Activated naive CD4-positive, alpha-beta T cell treated with anti-CD3 and anti-CD28 coated beads, Interleukin-2, amount 50 U/mL, for 72 hours (primary cell): ENCODE measurements around the gene GAS6. TPM values are rescaled to one million over a fixed set of nuclear protein-coding genes. Genes with fewer than 3 reads are reported as not detected.
A peak's percentile ranks its signal among the peaks of the same experiment; 100 is the strongest.

Experiments
- ATAC-seq, 2 donors: fragments of 150-1000 bp; cut with Tn5 transposase; 2 replicates each; pipeline ENCODE4 v1.10.0; 2021; ENCODE audit warnings: mild to moderate bottlenecking in 2 of 2, moderate library complexity in 2 of 2
- DNase-seq, 2 donors: peaks; one replicate each; pipeline ENCODE4 v3.0.0; 2021 to 2022; ENCODE audit warnings: low spot score in 2 of 2
- H3K27ac Mint-ChIP-seq, 2 donors: one replicate each; pipeline ENCODE4 v1.8.0; 2022; ENCODE audit warnings: mild to moderate bottlenecking in 2 of 2, mixed read lengths in 2 of 2
- H3K36me3 Mint-ChIP-seq, 2 donors: one replicate each; pipeline ENCODE4 v1.8.0; 2022; ENCODE audit warnings: mixed read lengths in 2 of 2
- H3K9me3 Mint-ChIP-seq, 2 donors: one replicate each; pipeline ENCODE4 v1.8.0; 2022; ENCODE audit warnings: mixed read lengths in 2 of 2
- total RNA-seq, 2 donors: library from RNA; stranded (reverse); gene quantifications; one replicate each; pipeline ENCODE4 v1.2.3, GENCODE V29; 2022

Gene GAS6
- total RNA-seq, 2 donors from 2014 or later, result 0.45 to 1.2 TPM

- Mint-ChIP-seq H3K36me3 (peaks cover 9 to 13% of the 10 kb centered on the region in 2 donors), H3K9me3 (peaks cover 0 to 1% of the 10 kb centered on the region in 2 donors), H3K27ac (peak overlapping the region; percentile 81 to 96)
- ATAC-seq (peak; percentile 32 to 49), DNase-seq (peak in 1 of 2 donors; percentile 58)
These were observed 48.5 kb downstream of the GAS6 start for GRCh38 chr13:113815151-113816058.

GRCh38 chr13:113814435-113814821, 49.4 kb downstream of the GAS6 start:
- Mint-ChIP-seq H3K36me3 (peaks cover 9 to 22% of the 10 kb centered on the region in 2 donors), H3K27ac (no peak overlapping the region), H3K9me3 (peaks cover 0 to 4% of the 10 kb centered on the region in 2 donors)
- ATAC-seq (no peak), DNase-seq (no peak)

DNA sequence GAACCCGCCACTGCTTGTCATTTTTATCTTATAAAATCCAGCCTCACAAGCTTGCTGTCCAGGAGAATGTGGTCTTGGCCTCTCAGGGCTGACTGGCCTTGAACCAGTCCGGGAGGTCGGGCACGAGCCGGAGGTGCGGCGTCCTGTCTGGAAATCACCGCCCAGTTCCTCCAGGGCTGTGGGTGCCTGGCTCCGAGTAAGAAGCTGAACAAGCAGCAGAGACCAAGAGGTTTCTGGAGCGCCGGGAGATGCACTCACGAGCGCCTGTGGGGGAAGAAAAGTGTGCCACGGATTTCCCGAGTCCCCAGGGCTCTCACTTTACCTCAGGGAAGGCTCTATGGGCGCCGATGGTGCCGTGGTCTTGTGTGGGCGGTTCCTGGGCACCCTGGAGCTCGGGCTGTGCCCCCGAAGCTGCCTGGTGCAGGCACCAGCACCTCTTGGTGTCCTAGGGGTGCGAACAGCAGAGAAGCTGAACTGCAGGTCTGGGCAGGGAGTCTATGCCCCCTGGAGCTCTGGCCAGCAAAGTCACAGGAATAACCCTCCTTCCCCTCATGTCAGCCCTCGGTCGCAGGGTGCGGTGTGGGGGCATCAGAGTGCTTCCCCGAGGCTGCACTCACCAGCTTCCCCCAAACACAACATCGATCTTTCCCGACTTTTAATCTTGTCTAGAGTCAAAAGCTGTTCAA, 50.0 kb downstream of the GAS6 start:
- DNase-seq (no peak), ATAC-seq (no peak)
- Mint-ChIP-seq H3K9me3 (peaks cover under 1 to 4% of the 10 kb centered on the region in 2 donors), H3K36me3 (peaks cover 9 to 24% of the 10 kb centered on the region in 2 donors), H3K27ac (no peak overlapping the region)

DNA sequence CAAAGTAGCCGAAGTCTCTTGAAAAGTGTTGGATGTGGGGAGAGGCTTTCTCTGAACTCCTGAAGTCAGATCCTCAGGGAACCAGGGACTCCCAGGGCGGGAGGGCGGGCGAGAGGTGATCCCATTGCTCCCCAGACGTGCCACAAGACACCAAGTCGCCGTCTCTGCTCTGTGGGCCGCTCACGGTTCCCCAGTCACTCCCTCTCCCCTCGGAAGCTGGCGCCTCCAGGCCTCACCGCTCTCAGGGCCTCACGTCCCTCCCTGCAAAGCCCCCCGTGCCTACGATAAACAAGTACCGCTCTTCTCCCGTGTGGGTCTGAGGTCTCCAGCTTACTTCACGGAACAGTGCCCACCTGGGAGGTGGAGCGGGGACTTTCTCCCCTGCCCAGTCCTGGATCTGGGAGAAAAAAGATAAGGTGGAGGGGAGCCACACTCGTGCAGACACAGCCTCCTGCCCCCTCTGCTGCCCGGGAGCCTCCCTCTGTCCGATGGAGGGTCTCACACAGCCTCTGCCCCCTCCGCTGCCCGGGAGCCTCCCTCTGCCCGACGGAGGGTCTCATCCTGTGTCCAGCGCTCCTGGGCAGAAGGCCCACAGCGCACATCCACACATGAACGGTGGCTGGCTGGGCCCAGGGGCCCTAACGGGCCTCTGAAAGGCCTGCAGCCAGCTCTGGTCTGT, 50.7 kb downstream of the GAS6 start:
- Mint-ChIP-seq H3K36me3 (peaks cover 9 to 31% of the 10 kb centered on the region in 2 donors), H3K27ac (no peak overlapping the region), H3K9me3 (peaks cover 4 to 6% of the 10 kb centered on the region in 2 donors)
- ATAC-seq (no peak), DNase-seq (no peak)

GRCh38 chr13:113812178-113813040, 51.5 kb downstream of the GAS6 start:
- H3K36me3 Mint-ChIP-seq, result peaks cover 9 to 36% of the 10 kb centered on the region in 2 donors
- no peak for ATAC-seq
- no peak for DNase-seq

DNA sequence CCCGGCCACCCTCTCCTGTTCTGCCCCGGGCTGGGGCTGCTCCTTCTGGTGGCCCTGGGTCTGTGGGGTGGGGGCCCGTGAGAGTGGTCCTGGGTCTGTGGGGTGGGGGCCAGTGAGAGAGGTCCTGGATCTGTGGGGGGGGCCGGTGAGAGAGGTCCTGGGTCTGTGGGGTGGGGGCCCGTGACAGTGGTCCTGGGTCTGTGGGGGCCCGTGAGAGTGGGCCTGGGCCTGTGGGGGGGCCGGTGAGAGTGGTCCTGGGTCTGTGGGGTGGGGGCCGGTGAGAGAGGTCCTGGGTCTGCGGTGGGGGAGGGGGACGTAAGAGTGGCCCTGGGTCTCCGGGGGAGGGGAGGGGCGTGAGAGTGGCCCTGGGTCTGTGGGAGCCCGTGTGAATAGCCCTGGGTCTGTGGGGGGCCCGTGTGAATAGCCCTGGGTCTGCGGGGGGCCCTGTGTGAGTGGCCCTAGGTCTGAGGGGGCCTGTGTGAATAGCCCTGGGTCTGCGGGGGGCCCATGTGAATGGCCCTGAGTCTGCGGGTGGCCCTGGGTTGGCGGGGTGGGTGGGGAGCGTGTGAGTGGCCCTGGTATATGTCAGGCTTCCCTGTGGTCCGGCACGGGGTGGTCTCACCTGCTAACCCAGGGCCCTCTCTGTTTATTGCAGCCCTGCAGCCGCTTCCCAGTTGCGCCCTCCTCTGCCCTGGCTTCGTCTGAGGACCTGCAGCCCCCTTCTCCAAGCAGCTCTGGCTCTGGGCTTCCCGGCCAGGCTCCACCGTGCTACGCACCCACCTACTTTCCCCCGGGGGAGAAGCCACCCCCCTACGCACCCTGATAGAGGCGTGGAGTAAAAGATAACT, 52.6 kb downstream of the GAS6 start:
- DNase-seq, result no peak
- Mint-ChIP-seq H3K27ac (no peak overlapping the region), H3K36me3 (peaks cover 9 to 36% of the 10 kb centered on the region in 2 donors), H3K9me3 (peaks cover 9 to 12% of the 10 kb centered on the region in 2 donors)
- ATAC-seq, result no peak

More at GRCh38 chr13:113812178-113813040, 51.5 kb downstream of the GAS6 start:
- H3K27ac Mint-ChIP-seq, result no peak overlapping the region
- peaks cover 9 to 12% of the 10 kb centered on the region in 2 donors for H3K9me3 Mint-ChIP-seq

GRCh38 chr13:113810640-113811039, 53.2 kb downstream of the GAS6 start:
- Mint-ChIP-seq H3K9me3 (peaks cover 9 to 12% of the 10 kb centered on the region in 2 donors), H3K36me3 (peaks cover 4 to 29% of the 10 kb centered on the region in 2 donors), H3K27ac (no peak overlapping the region)
- DNase-seq (no peak), ATAC-seq (no peak)

- H3K27ac Mint-ChIP-seq, result no peak overlapping the region
These were observed 53.9 kb downstream of the GAS6 start for GRCh38 chr13:113809934-113810333.

GRCh38 chr13:113808058-113808834, 55.6 kb downstream of the GAS6 start:
- Mint-ChIP-seq H3K36me3 (peaks cover 0 to 25% of the 10 kb centered on the region in 2 donors), H3K9me3 (peaks cover 9 to 12% of the 10 kb centered on the region in 2 donors), H3K27ac (peak overlapping the region in 1 of 2 donors; percentile 83)
- no peak for DNase-seq
- peak in 1 of 2 donors; percentile 79 for ATAC-seq

More at GRCh38 chr13:113809934-113810333, 53.9 kb downstream of the GAS6 start:
- H3K9me3 Mint-ChIP-seq, result peaks cover 9 to 12% of the 10 kb centered on the region in 2 donors
- DNase-seq, result no peak
- no peak for ATAC-seq
- peaks cover 0 to 25% of the 10 kb centered on the region in 2 donors for H3K36me3 Mint-ChIP-seq

DNA sequence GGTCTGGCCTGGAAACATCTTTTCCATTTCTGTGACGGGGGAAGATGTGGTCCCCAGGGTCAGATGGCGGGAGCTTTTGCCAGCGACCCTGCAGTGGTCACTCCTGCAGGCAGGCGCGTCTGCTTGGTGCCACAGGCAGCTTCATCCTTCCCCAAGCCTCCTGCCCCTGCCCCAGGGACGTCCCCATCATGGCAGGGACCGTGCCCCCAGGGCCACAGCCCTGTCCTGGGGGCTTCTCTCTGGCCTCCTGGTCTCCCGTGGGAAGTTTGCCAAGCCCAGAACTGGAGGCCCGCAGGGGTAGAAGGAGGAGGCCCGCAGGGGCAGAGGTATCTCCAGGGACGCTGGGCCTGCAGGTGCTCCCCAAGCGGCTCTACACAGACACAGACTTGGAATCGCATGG, 57.4 kb downstream of the GAS6 start:
- Mint-ChIP-seq H3K36me3 (peaks cover 0 to 25% of the 10 kb centered on the region in 2 donors), H3K9me3 (peaks cover 9 to 12% of the 10 kb centered on the region in 2 donors), H3K27ac (no peak overlapping the region)
- ATAC-seq, result no peak
- no peak for DNase-seq

DNA sequence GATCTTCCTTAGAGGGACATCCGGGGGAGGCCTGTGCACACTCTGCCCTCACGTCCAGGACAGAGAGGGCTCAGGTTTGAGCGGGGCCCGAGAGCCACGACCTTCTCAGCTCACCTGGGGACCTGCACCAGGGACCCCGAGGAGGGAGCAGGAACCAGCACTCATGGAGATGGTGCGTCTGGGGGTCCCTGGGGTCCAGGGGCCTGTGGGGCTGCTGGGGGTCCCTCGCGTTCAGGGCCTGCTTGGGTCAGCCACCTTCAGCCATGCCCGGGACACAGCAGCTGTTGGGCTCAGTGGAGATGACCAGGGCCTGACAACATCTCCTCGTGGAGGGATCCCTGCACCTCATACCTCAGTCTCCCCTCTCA, 57.8 kb downstream of the GAS6 start:
- peaks cover 0 to 25% of the 10 kb centered on the region in 2 donors for H3K36me3 Mint-ChIP-seq
- no peak for DNase-seq
- no peak for ATAC-seq
- H3K9me3 Mint-ChIP-seq, result peaks cover 9 to 12% of the 10 kb centered on the region in 2 donors
- no peak overlapping the region for H3K27ac Mint-ChIP-seq

DNA sequence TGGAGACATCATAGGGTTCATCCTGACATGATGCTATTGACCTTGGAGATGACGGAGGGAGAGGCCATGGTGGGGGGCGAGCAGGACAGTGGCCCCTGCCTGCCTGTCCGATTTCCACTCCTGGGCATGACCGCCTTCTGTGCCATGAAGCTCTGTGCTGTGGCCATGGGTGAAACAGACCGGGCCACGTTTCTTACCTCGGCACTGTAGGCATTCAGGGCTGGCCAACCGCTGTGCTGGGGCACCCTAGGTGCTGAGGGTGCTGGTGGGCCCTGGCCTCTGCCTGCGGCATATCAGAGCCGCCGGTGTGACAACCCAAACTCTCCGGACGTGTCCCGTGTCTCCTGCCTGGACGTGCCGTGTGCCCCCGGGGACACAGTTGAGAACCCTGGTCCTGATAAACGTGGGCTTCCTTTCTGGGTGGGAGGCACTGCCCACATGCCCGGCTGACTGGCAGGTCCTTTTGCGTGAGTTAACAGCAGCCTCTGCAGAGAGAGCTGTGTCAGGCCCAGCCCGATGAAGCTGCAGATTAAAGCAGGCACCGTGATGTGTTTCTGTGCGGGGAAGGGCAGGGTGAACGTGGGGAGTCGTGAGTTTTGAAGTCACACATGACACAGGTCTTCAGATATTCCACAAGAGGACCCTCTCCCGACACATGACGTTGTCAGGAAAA, 58.3 kb downstream of the GAS6 start:
- no peak for ATAC-seq
- peaks cover 9 to 12% of the 10 kb centered on the region in 2 donors for H3K9me3 Mint-ChIP-seq
- no peak overlapping the region for H3K27ac Mint-ChIP-seq

GRCh38 chr13:113804703-113805430, 59.0 kb downstream of the GAS6 start:
- DNase-seq, result no peak
- peaks cover 0 to 18% of the 10 kb centered on the region in 2 donors for H3K36me3 Mint-ChIP-seq
- H3K9me3 Mint-ChIP-seq, result peaks cover 5 to 12% of the 10 kb centered on the region in 2 donors
- no peak for ATAC-seq
- H3K27ac Mint-ChIP-seq, result no peak overlapping the region

More for the DNA sequence above, 58.3 kb downstream of the GAS6 start:
- no peak for DNase-seq
- H3K36me3 Mint-ChIP-seq, result peaks cover 0 to 25% of the 10 kb centered on the region in 2 donors
